Measurements from ENCODE around the gene FGFRL1.

The FGFRL1 gene

GRCh38 chr4:1006856-1007255, 4.6 kb upstream of the FGFRL1 start:
- DNase-seq (ENCODE audit: low read depth), result no peak

GRCh38 chr4:1008840-1009541, 2.4 kb upstream of the FGFRL1 start:
- DNase-seq (ENCODE audit: low read depth), result no peak

- DNase-seq (ENCODE audit: low read depth), result peak; percentile 20
Observed at GRCh38 chr4:1009542-1010394, 1.7 kb upstream of the FGFRL1 start.

GRCh38 chr4:1010395-1011021, 918 bp upstream of the FGFRL1 start:
- peak; percentile 93 for DNase-seq (ENCODE audit: low read depth)

GRCh38 chr4:1011666-1012033, 224 bp downstream of the FGFRL1 start:
- no peak for DNase-seq (ENCODE audit: low read depth)

- DNase-seq (ENCODE audit: low read depth), result no peak
Observed at GRCh38 chr4:1012034-1012739, 761 bp downstream of the FGFRL1 start.

GRCh38 chr4:1013225-1014073, 2.0 kb downstream of the FGFRL1 start:
- DNase-seq (ENCODE audit: low read depth), result no peak

GRCh38 chr4:1014291-1015167, 3.1 kb downstream of the FGFRL1 start:
- DNase-seq (ENCODE audit: low read depth), result no peak

GRCh38 chr4:1015179-1015578, 3.8 kb downstream of the FGFRL1 start:
- no peak for DNase-seq (ENCODE audit: low read depth)

- DNase-seq (ENCODE audit: low read depth), result no peak
Observed at GRCh38 chr4:1015746-1016145, 4.3 kb downstream of the FGFRL1 start.

GRCh38 chr4:1017211-1017610, 5.8 kb downstream of the FGFRL1 start:
- DNase-seq (ENCODE audit: low read depth), result no peak

- no peak for DNase-seq (ENCODE audit: low read depth)
Observed at GRCh38 chr4:1017706-1018105, 6.3 kb downstream of the FGFRL1 start.

GRCh38 chr4:1018147-1019020, 7.0 kb downstream of the FGFRL1 start:
- no peak for DNase-seq (ENCODE audit: low read depth)

GRCh38 chr4:1019320-1019719, 7.9 kb downstream of the FGFRL1 start:
- DNase-seq (ENCODE audit: low read depth), result no peak

GRCh38 chr4:1019729-1020470, 8.5 kb downstream of the FGFRL1 start:
- DNase-seq (ENCODE audit: low read depth), result no peak

- DNase-seq (ENCODE audit: low read depth), result no peak
Observed at GRCh38 chr4:1021386-1022050, 10.1 kb downstream of the FGFRL1 start.

- no peak for DNase-seq (ENCODE audit: low read depth)
Observed at GRCh38 chr4:1022051-1022738, 10.8 kb downstream of the FGFRL1 start.

- no peak for DNase-seq (ENCODE audit: low read depth)
Observed at GRCh38 chr4:1022739-1023066, 11.3 kb downstream of the FGFRL1 start.

Measured in amniotic epithelial cell (primary cell).